ENCODE data around the gene ADAMTS2. TPM values are rescaled to one million over a fixed set of nuclear protein-coding genes. Genes with fewer than 3 reads are reported as not detected.

The ADAMTS2 gene
- total RNA-seq, 5 donors from 2014 or later (not counting 1 experiment from before 2014, with no cell fraction given), result 0.09 to 0.23 TPM; not detected in 3

DNA sequence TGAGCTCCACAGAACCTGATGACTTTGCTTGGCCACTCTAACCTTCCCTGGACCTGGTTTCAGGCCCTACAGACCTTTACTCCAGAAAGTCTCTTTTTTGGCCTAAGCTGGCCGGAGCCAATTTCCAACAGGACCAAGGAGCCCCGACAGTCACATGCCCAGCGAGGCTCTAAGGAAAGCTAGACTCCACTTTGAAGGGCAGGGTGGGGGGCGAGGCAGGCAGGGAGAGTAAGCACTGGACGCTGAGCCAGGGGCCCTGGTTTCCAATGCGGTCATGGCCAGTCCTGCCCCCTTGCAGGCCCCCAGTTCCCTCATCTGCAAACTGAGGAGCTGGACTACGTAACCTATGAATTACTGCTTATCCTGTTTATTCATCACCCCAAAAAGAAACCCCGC is 65.2 kb downstream of the ADAMTS2 start:
- H3K4me1 ChIP-seq (ENCODE audit: control insufficient read depth in 1 of 2, extremely low read depth in 1 of 2, insufficient read depth in 2 of 2, low read length in 2 of 2), result no peaks in the 10 kb centered on the region
- WGBS (ENCODE audit: insufficient coverage), result 85% methylated on average over 4 of the region's 8 CpGs
- H3K36me3 ChIP-seq (ENCODE audit: control insufficient read depth in 2 of 2, extremely low read depth in 1 of 2, insufficient read depth in 1 of 2, low read length in 1 of 2), result no peaks in the 10 kb centered on the region
- Mint-ChIP-seq H3K36me3 (no peaks in the 10 kb centered on the region), H3K4me1 (peaks cover 0 to 2% (median 0%) of the 10 kb centered on the region in 3 donors), H3K27me3 (peaks cover 0 to 4% of the 10 kb centered on the region in 2 donors), H3K4me3 (no peak overlapping the region), H3K27ac (no peak overlapping the region), H3K9me3 (peaks cover 0 to 5% (median 0%) of the 10 kb centered on the region in 3 donors)
- DNase-seq, result no peak
- CTCF ChIA-PET, result no interaction called here
- H3K9me3 ChIP-seq, result no peaks in the 10 kb centered on the region
- ATAC-seq (replicated peaks in 1 of 4), result no peak
- H3K27me3 ChIP-seq (replicated peaks in 1 of 2; ENCODE audit: control insufficient read depth in 2 of 2, extremely low read depth in 1 of 2, insufficient read depth in 2 of 2, low read length in 1 of 2), result no peaks in the 10 kb centered on the region
- H3K4me3 ChIP-seq (ENCODE audit: control insufficient read depth in 1 of 2, extremely low read depth in 1 of 2, low read length in 1 of 2), result no peak overlapping the region
- H3K27ac ChIP-seq (ENCODE audit: low read length), result no peak overlapping the region
- POLR2A ChIA-PET, result no interaction called here

DNA sequence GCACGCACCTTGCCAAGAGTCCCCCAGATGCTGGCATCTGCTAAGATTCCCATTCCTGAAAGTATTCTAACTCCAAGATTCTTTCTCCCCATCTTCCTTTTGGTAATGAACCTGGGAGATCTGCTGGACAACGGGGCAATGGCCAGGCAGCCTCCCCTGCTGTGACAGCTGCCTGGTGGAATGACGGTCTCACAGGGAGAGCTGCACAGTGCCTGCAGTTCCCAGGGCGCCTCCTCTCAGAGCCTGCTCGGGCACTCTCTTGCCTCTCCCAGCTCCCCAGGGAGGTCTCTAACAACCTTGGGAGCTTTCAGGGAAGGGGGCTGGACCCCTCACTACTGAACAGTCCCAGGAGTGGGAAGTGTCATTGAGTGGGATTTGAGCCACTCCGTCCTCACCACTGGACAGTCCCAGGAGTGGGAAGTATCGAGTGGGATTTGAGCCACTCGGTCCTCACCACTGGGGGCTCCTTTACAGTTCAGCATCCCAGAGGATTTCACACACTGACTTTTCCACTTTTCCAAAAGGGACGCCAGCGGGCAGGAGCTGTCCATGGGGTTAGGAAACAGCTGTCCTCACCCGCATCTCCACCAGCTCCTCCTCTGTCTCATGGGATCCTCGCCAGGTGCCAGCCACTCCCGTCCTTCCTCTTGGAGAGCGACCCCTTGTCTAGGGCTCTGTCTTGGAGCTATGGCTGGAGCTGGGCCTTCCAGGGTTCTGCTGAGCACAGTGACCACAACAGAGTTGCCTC is 65.7 kb downstream of the ADAMTS2 start:
- Histone ChIP-seq H3K9me3 (no peaks in the 10 kb centered on the region), H3K27me3 (replicated peaks in 1 of 2; ENCODE audit: control insufficient read depth in 2 of 2, extremely low read depth in 1 of 2, insufficient read depth in 2 of 2, low read length in 1 of 2) (no peaks in the 10 kb centered on the region), H3K4me1 (ENCODE audit: control insufficient read depth in 1 of 2, extremely low read depth in 1 of 2, insufficient read depth in 2 of 2, low read length in 2 of 2) (no peaks in the 10 kb centered on the region), H3K27ac (ENCODE audit: low read length) (no peak overlapping the region), H3K4me3 (ENCODE audit: control insufficient read depth in 1 of 2, extremely low read depth in 1 of 2, low read length in 1 of 2) (no peak overlapping the region), H3K36me3 (ENCODE audit: control insufficient read depth in 2 of 2, extremely low read depth in 1 of 2, insufficient read depth in 1 of 2, low read length in 1 of 2) (no peaks in the 10 kb centered on the region)
- Mint-ChIP-seq H3K4me1 (peaks cover 0 to 2% (median 0%) of the 10 kb centered on the region in 3 donors), H3K27ac (no peak overlapping the region), H3K36me3 (no peaks in the 10 kb centered on the region), H3K27me3 (peaks cover 0 to 4% of the 10 kb centered on the region in 2 donors), H3K9me3 (peaks cover 0 to 5% (median 0%) of the 10 kb centered on the region in 3 donors), H3K4me3 (no peak overlapping the region)
- ChIA-PET CTCF (no interaction called here), POLR2A (no interaction called here)
- no peak for ATAC-seq (replicated peaks in 1 of 4)
- DNase-seq, result no peak
- WGBS (ENCODE audit: insufficient coverage), result 93% methylated on average over 11 of the region's 14 CpGs

DNA sequence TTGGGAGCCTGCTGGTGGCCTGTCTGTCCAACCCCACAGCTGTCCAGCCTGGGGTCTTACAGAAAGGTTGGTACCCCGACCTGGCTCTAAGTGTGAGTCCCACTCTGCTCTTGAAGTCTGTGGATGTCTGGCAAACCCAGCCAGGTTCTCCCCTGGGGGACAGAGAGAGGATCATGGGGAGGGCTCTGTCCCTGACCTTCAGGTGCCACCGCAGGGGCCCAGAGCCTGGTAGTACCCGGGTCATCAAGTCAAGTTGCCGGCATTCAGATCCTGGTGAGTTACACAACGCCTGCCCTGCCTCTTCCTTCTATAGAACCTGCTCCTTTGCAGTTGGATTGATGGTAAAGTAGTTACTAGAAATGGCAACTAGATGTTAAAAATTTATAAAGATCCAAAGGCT is 66.7 kb downstream of the ADAMTS2 start:
- Mint-ChIP-seq H3K9me3 (peaks cover 0 to 5% (median 0%) of the 10 kb centered on the region in 3 donors), H3K36me3 (no peaks in the 10 kb centered on the region), H3K27me3 (peaks cover 0 to 4% of the 10 kb centered on the region in 2 donors), H3K4me1 (peaks cover 0 to 2% (median 0%) of the 10 kb centered on the region in 3 donors), H3K27ac (no peak overlapping the region), H3K4me3 (no peak overlapping the region)
- ChIA-PET POLR2A (no interaction called here), CTCF (no interaction called here)
- Histone ChIP-seq H3K4me1 (ENCODE audit: control insufficient read depth in 1 of 2, extremely low read depth in 1 of 2, insufficient read depth in 2 of 2, low read length in 2 of 2) (no peaks in the 10 kb centered on the region), H3K27ac (ENCODE audit: low read length) (no peak overlapping the region), H3K36me3 (ENCODE audit: control insufficient read depth in 2 of 2, extremely low read depth in 1 of 2, insufficient read depth in 1 of 2, low read length in 1 of 2) (no peaks in the 10 kb centered on the region), H3K27me3 (replicated peaks in 1 of 2; ENCODE audit: control insufficient read depth in 2 of 2, extremely low read depth in 1 of 2, insufficient read depth in 2 of 2, low read length in 1 of 2) (peaks cover 0 to under 1% of the 10 kb centered on the region in 2 experiments), H3K9me3 (no peaks in the 10 kb centered on the region), H3K4me3 (ENCODE audit: control insufficient read depth in 1 of 2, extremely low read depth in 1 of 2, low read length in 1 of 2) (no peak overlapping the region)
- DNase-seq (no peak), ATAC-seq (replicated peaks in 1 of 4) (no peak)
- 78% methylated on average over 1 of the region's 5 CpGs for WGBS (ENCODE audit: insufficient coverage)

GRCh38 chr5:179278119-179278518 is 67.1 kb downstream of the ADAMTS2 start:
- 100% methylated on average over 3 of the region's 10 CpGs for WGBS (ENCODE audit: insufficient coverage)
- H3K4me3 Mint-ChIP-seq, result no peak overlapping the region

DNA sequence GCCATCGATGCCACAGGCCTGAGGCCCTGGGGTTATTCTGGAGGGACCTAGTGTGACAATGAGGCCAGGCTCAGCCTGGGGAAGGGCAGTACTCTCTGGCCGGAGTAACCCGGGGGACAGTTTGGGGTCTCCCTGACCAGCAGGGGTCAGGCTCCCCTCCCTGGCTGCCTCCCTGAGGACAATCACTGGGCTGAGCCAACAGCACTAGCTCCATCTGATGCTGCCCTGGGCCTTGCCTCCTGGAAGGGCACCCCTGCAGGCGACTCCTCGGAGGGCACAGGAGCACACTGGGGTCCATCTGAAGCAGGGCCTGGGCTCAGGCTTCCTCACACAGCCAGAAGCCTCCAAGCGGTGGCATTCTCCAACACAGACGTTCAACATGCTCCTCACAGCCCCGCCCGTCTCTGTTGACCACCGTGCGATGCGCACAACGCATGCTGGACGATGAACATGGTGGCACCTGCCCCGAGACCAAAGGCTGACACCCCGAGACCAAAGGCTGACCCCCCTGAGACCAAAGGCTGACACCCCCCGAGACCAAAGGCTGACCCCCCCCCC is 68.3 kb downstream of the ADAMTS2 start:
- Histone ChIP-seq H3K27ac (ENCODE audit: low read length) (no peak overlapping the region), H3K27me3 (replicated peaks in 1 of 2; ENCODE audit: control insufficient read depth in 2 of 2, extremely low read depth in 1 of 2, insufficient read depth in 2 of 2, low read length in 1 of 2) (peaks cover 0 to 4% of the 10 kb centered on the region in 2 experiments), H3K36me3 (ENCODE audit: control insufficient read depth in 2 of 2, extremely low read depth in 1 of 2, insufficient read depth in 1 of 2, low read length in 1 of 2) (no peaks in the 10 kb centered on the region), H3K4me3 (ENCODE audit: control insufficient read depth in 1 of 2, extremely low read depth in 1 of 2, low read length in 1 of 2) (no peak overlapping the region), H3K9me3 (no peaks in the 10 kb centered on the region), H3K4me1 (ENCODE audit: control insufficient read depth in 1 of 2, extremely low read depth in 1 of 2, insufficient read depth in 2 of 2, low read length in 2 of 2) (no peaks in the 10 kb centered on the region)
- H3K27me3 Mint-ChIP-seq, result no peaks in the 10 kb centered on the region
- no peak overlapping the region for H3K27ac Mint-ChIP-seq
- no peak overlapping the region for H3K4me3 Mint-ChIP-seq
- ChIA-PET POLR2A (no interaction called here), CTCF (no interaction called here)
- DNase-seq (no peak), ATAC-seq (replicated peaks in 1 of 4) (no peak)
- WGBS (ENCODE audit: insufficient coverage), result 87% methylated on average over 7 of the region's 17 CpGs
- H3K4me1 Mint-ChIP-seq, result peaks cover 0 to 2% (median 0%) of the 10 kb centered on the region in 3 donors
- H3K9me3 Mint-ChIP-seq, result no peaks in the 10 kb centered on the region
- no peaks in the 10 kb centered on the region for H3K36me3 Mint-ChIP-seq

More at GRCh38 chr5:179278119-179278518, 67.1 kb downstream of the ADAMTS2 start:
- Histone ChIP-seq H3K4me1 (ENCODE audit: control insufficient read depth in 1 of 2, extremely low read depth in 1 of 2, insufficient read depth in 2 of 2, low read length in 2 of 2) (no peaks in the 10 kb centered on the region), H3K27me3 (replicated peaks in 1 of 2; ENCODE audit: control insufficient read depth in 2 of 2, extremely low read depth in 1 of 2, insufficient read depth in 2 of 2, low read length in 1 of 2) (peaks cover 0 to 4% of the 10 kb centered on the region in 2 experiments), H3K9me3 (no peaks in the 10 kb centered on the region), H3K27ac (ENCODE audit: low read length) (no peak overlapping the region), H3K36me3 (ENCODE audit: control insufficient read depth in 2 of 2, extremely low read depth in 1 of 2, insufficient read depth in 1 of 2, low read length in 1 of 2) (no peaks in the 10 kb centered on the region), H3K4me3 (ENCODE audit: control insufficient read depth in 1 of 2, extremely low read depth in 1 of 2, low read length in 1 of 2) (no peak overlapping the region)
- H3K4me1 Mint-ChIP-seq, result peaks cover 0 to 2% (median 0%) of the 10 kb centered on the region in 3 donors
- ChIA-PET CTCF (no interaction called here), POLR2A (no interaction called here)
- ATAC-seq (replicated peaks in 1 of 4) (no peak), DNase-seq (no peak)
- H3K27me3 Mint-ChIP-seq, result peaks cover 0 to 4% of the 10 kb centered on the region in 2 donors
- H3K9me3 Mint-ChIP-seq, result peaks cover 0 to 5% (median 0%) of the 10 kb centered on the region in 3 donors
- H3K27ac Mint-ChIP-seq, result no peak overlapping the region
- no peaks in the 10 kb centered on the region for H3K36me3 Mint-ChIP-seq

DNA sequence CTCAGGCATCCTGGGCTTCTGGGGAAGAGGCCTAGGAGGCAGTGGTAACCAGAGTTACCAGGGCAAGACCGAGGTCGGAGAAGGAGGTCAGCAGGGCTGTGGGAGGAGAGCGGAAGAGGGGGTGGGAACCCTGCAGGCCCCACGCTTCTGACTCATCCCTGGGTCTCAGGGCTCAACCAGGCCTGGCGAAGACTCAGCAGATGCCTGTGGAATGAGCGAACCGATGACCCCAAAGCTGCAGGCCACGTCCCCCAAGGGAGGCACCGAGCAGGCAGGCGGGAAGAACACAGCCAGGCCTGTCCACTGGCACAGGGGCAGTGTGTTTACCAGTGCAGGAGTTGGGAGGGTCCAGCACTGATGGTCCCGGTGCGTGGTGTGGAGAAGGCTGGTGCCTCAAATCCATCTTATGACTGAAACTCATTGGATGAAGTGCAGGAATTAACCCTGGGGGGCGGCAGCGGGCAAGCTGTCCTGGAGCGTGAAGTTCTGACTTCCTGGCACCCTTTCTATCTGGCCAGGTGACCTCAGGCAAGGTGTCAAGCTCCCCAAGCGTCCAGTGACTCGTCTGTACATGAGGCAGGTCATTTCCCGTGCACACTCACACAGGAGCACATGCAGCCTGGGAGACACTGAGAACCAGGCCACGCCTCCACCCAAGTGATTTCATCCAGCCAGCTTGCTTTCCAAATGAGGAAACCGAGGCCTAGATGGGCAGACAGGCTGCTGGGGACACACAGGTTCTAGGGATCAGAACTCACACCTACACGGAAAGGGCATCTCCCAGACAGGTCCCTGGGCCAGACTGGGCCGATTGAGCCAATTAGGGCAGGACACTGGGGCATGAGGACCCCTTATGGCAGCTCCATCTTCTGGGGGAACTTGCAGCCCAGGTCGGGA is 69.1 kb downstream of the ADAMTS2 start:
- Histone ChIP-seq H3K4me3 (ENCODE audit: control insufficient read depth in 1 of 2, extremely low read depth in 1 of 2, low read length in 1 of 2) (no peak overlapping the region), H3K27ac (ENCODE audit: low read length) (no peak overlapping the region), H3K27me3 (replicated peaks in 1 of 2; ENCODE audit: control insufficient read depth in 2 of 2, extremely low read depth in 1 of 2, insufficient read depth in 2 of 2, low read length in 1 of 2) (peaks cover 0 to 9% of the 10 kb centered on the region in 2 experiments), H3K36me3 (ENCODE audit: control insufficient read depth in 2 of 2, extremely low read depth in 1 of 2, insufficient read depth in 1 of 2, low read length in 1 of 2) (no peaks in the 10 kb centered on the region), H3K9me3 (no peaks in the 10 kb centered on the region), H3K4me1 (ENCODE audit: control insufficient read depth in 1 of 2, extremely low read depth in 1 of 2, insufficient read depth in 2 of 2, low read length in 2 of 2) (no peaks in the 10 kb centered on the region)
- WGBS (ENCODE audit: insufficient coverage), result 88% methylated on average over 23 of the region's 23 CpGs
- Mint-ChIP-seq H3K27me3 (no peaks in the 10 kb centered on the region), H3K9me3 (no peaks in the 10 kb centered on the region), H3K36me3 (no peaks in the 10 kb centered on the region), H3K4me3 (no peak overlapping the region), H3K27ac (no peak overlapping the region), H3K4me1 (peaks cover 0 to 2% (median 0%) of the 10 kb centered on the region in 3 donors)
- DNase-seq (no peak), ATAC-seq (replicated peaks in 1 of 4) (no peak)
- ChIA-PET POLR2A (no interaction called here), CTCF (no interaction called here)

All from T-cell (primary cell).